NCI-H2196 (cell line): ENCODE results near the gene PTRHD1.
A peak's percentile ranks its signal among the peaks of the same experiment; 100 is the strongest.
"Not testable (repeated sequence)": the region's sequence is repeated elsewhere in the genome, so short reads cannot be mapped to it uniquely, and the experiment has no call there.

Experiments
- DNase-seq: peaks from one replicate; lab custom pipeline; 2025; ENCODE audit not compliant: unreplicated experiment; lab: John Stamatoyannopoulos, UW

Gene PTRHD1

GRCh38 chr2:24792874-24793760 lies at the start of gene PTRHD1, which contains the start of gene CENPO:
Gene PTRHD1, minus strand, starts transcription at chr2:24793391. Its CDS starts 14 bp downstream, at chr2:24793377.
Gene CENPO, plus strand, starts transcription at chr2:24793425. Its CDS starts 495 bp downstream, at chr2:24793920.
- peak; percentile 95 for DNase-seq

- DNase-seq: no peak
Observed at GRCh38 chr2:24842081-24843050, 49.2 kb upstream of the PTRHD1 start.

- DNase-seq: no peak
Observed at GRCh38 chr2:24840962-24841945, 48.1 kb upstream of the PTRHD1 start.

- no peak for DNase-seq
Observed at GRCh38 chr2:24840164-24840869, 47.1 kb upstream of the PTRHD1 start.

GRCh38 chr2:24839729-24840128 lies 46.5 kb upstream of the PTRHD1 start:
- DNase-seq: no peak

- DNase-seq: no peak
Observed at GRCh38 chr2:24838541-24838940, 45.4 kb upstream of the PTRHD1 start.

GRCh38 chr2:24837996-24838513 lies 44.9 kb upstream of the PTRHD1 start:
- DNase-seq: no peak

- no peak for DNase-seq
Observed at GRCh38 chr2:24836706-24837105, 43.5 kb upstream of the PTRHD1 start.

- no peak for DNase-seq
Observed at GRCh38 chr2:24836206-24836605, 43.0 kb upstream of the PTRHD1 start.

- not testable (repeated sequence) for DNase-seq
Observed at GRCh38 chr2:24835411-24835810, 42.2 kb upstream of the PTRHD1 start.

- no peak for DNase-seq
Observed at GRCh38 chr2:24834733-24835395, 41.7 kb upstream of the PTRHD1 start.

- no peak for DNase-seq
Observed at GRCh38 chr2:24833821-24834732, 40.9 kb upstream of the PTRHD1 start.

GRCh38 chr2:24832931-24833701 lies 39.9 kb upstream of the PTRHD1 start:
- no peak for DNase-seq

- no peak for DNase-seq
Observed at GRCh38 chr2:24832521-24832920, 39.3 kb upstream of the PTRHD1 start.

GRCh38 chr2:24832073-24832461 lies 38.9 kb upstream of the PTRHD1 start:
- no peak for DNase-seq

- DNase-seq: no peak
Observed at GRCh38 chr2:24831221-24832072, 38.3 kb upstream of the PTRHD1 start.
